ENCODE results near the gene IL2RG. TPM values are rescaled to one million over a fixed set of nuclear protein-coding genes. Genes with fewer than 3 reads are reported as not detected.
A peak's percentile ranks its signal among the peaks of the same experiment; 100 is the strongest.

The IL2RG gene
- total and polyA plus RNA-seq, 9 donors, result 0.45 to 24.0 (median 1.5) TPM

GRCh38 chrX:71100581-71101505, 10.5 kb downstream of the IL2RG start:
- WGBS, 3 donors, result 71 to 81% (median 72%) methylated on average over 29 to 31 of the region's 31 CpGs
- Histone ChIP-seq H3K27ac (no peak overlapping the region), H3K27me3 (no peaks in the 10 kb centered on the region), H3K36me3 (no peaks in the 10 kb centered on the region), H3K4me3 (no peak overlapping the region), H3K4me1 (ENCODE audit: insufficient read depth) (peaks cover 1% of the 10 kb centered on the region), H3K9me3 (no peaks in the 10 kb centered on the region)
- DNase-seq, result no peak
- TF ChIP-seq, protein P1, sequence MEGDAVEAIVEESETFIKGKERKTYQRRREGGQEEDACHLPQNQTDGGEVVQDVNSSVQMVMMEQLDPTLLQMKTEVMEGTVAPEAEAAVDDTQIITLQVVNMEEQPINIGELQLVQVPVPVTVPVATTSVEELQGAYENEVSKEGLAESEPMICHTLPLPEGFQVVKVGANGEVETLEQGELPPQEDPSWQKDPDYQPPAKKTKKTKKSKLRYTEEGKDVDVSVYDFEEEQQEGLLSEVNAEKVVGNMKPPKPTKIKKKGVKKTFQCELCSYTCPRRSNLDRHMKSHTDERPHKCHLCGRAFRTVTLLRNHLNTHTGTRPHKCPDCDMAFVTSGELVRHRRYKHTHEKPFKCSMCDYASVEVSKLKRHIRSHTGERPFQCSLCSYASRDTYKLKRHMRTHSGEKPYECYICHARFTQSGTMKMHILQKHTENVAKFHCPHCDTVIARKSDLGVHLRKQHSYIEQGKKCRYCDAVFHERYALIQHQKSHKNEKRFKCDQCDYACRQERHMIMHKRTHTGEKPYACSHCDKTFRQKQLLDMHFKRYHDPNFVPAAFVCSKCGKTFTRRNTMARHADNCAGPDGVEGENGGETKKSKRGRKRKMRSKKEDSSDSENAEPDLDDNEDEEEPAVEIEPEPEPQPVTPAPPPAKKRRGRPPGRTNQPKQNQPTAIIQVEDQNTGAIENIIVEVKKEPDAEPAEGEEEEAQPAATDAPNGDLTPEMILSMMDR (IDR thresholded peaks at IDR 0.05), result no peak
- TF ChIP-seq EP300 (IDR thresholded peaks at IDR 0.05) (no peak), POLR2A (IDR thresholded peaks at IDR 0.05) (no peak)
- intact Hi-C loops (cut with DNase I), result no loop called here

- Histone ChIP-seq H3K27ac (no peak overlapping the region), H3K27me3 (no peaks in the 10 kb centered on the region), H3K4me3 (no peak overlapping the region), H3K4me1 (ENCODE audit: insufficient read depth) (peaks cover 4% of the 10 kb centered on the region), H3K36me3 (no peaks in the 10 kb centered on the region), H3K9me3 (no peaks in the 10 kb centered on the region)
- no peak for TF ChIP-seq EP300 (IDR thresholded peaks at IDR 0.05)
- TF ChIP-seq, protein P1 (IDR thresholded peaks at IDR 0.05), result no peak
- TF ChIP-seq POLR2A (IDR thresholded peaks at IDR 0.05), result no peak
- intact Hi-C loops (cut with DNase I), result no loop called here
- no peak for DNase-seq
- WGBS, 3 donors, result 63 to 72% (median 70%) methylated on average over 4 of the region's 4 CpGs
Measured at GRCh38 chrX:71099736-71100135, 11.6 kb downstream of the IL2RG start.

- intact Hi-C loops (cut with DNase I), result no loop called here
- 37 to 60% (median 53%) methylated on average over 5 of the region's 5 CpGs for WGBS, 3 donors
- H3K9me3 ChIP-seq, result no peaks in the 10 kb centered on the region
- H3K4me1 ChIP-seq (ENCODE audit: insufficient read depth), result peaks cover 4% of the 10 kb centered on the region
- H3K36me3 ChIP-seq, result no peaks in the 10 kb centered on the region
- no peaks in the 10 kb centered on the region for H3K27me3 ChIP-seq
- no peak overlapping the region for H3K27ac ChIP-seq
- no peak overlapping the region for H3K4me3 ChIP-seq
- no peak for DNase-seq
- TF ChIP-seq POLR2A (IDR thresholded peaks at IDR 0.05) (no peak), EP300 (IDR thresholded peaks at IDR 0.05) (no peak)
- TF ChIP-seq, protein P1 (IDR thresholded peaks at IDR 0.05), result no peak
Measured at GRCh38 chrX:71098951-71099506, 12.3 kb downstream of the IL2RG start.

GRCh38 chrX:71098302-71098701, 13.1 kb downstream of the IL2RG start:
- Histone ChIP-seq H3K27ac (no peak overlapping the region), H3K27me3 (no peaks in the 10 kb centered on the region), H3K36me3 (no peaks in the 10 kb centered on the region), H3K4me3 (no peak overlapping the region), H3K4me1 (ENCODE audit: insufficient read depth) (peaks cover 4% of the 10 kb centered on the region), H3K9me3 (no peaks in the 10 kb centered on the region)
- intact Hi-C loops (cut with DNase I), result no loop called here
- TF ChIP-seq EP300 (IDR thresholded peaks at IDR 0.05), result no peak
- TF ChIP-seq POLR2A (IDR thresholded peaks at IDR 0.05), result no peak
- TF ChIP-seq, protein P1 (IDR thresholded peaks at IDR 0.05), result peak in 2 of 3 donors; percentile 30 to 39
- 16 to 21% (median 18%) methylated on average over 2 of the region's 2 CpGs for whole genome bisulfite sequencing, 3 donors
- peak; percentile 47 to 73 (median 58) for DNase-seq

All from ovary (tissue), 9 donors.